ENCODE results near the gene TMEM207. TPM values are rescaled to one million over a fixed set of nuclear protein-coding genes. Genes with fewer than 3 reads are reported as not detected.

Gene TMEM207
- total RNA-seq, 1 experiment from 2014 or later = not detected

GRCh38 chr3:190401963-190402362, 47.7 kb downstream of the TMEM207 start:
- CTCF ChIA-PET = interaction anchor here (1.4 kb wide), 1 partner anchor 18 kb away, joined by 5 read pairs; no protein-coding TSS in a partner anchor

More at GRCh38 chr3:190401963-190402362, 47.7 kb downstream of the TMEM207 start:
- H3K4me1 ChIP-seq (ENCODE audit: control insufficient read depth in 1 of 2, insufficient read depth in 2 of 2, low read length in 2 of 2) = no peaks in the 10 kb centered on the region
- no peak for TF ChIP-seq CBX3 (IDR thresholded peaks at IDR 0.05; ENCODE audit: low read depth)
- TF ChIP-seq ZBTB33 (IDR thresholded peaks at IDR 0.05; ENCODE audit: extremely low read depth, insufficient replicate concordance, low read length) = no peak
- TF ChIP-seq TCF7L2 (IDR thresholded peaks at IDR 0.05; ENCODE audit: borderline replicate concordance, extremely low read depth, insufficient read depth, insufficient read length) = no peak
- no peak for TF ChIP-seq ZNF274 (IDR thresholded peaks at IDR 0.05; ENCODE audit: low read depth, low read length)
- no peak for TF ChIP-seq FOSL1 (IDR thresholded peaks at IDR 0.05; ENCODE audit: low read depth)
- TF ChIP-seq EGR1 (IDR thresholded peaks at IDR 0.05; ENCODE audit: low read depth) = no peak
- no peak for TF ChIP-seq YY1 (IDR thresholded peaks at IDR 0.05; ENCODE audit: extremely low read depth, insufficient replicate concordance, low read depth, low read length)
- no peak for TF ChIP-seq EZH2phosphoT487 (IDR thresholded peaks at IDR 0.05; ENCODE audit: borderline replicate concordance)
- no peak for TF ChIP-seq ZFX (IDR thresholded peaks at IDR 0.05)
- no peak for TF ChIP-seq SRF (IDR thresholded peaks at IDR 0.05; ENCODE audit: low read depth)
- no peak for TF ChIP-seq SIN3A (IDR thresholded peaks at IDR 0.05; ENCODE audit: low read depth)
- TF ChIP-seq REST (IDR thresholded peaks at IDR 0.05; ENCODE audit: low read depth) = no peak
- TF ChIP-seq CTCF (IDR thresholded peaks at IDR 0.05 in 2 of 3, conservative IDR thresholded peaks at IDR 0.05 in 1 of 3; ENCODE audit: borderline replicate concordance in 1 of 3, insufficient read depth in 1 of 3, low read depth in 2 of 3, low read length in 2 of 3) = no peak
- no peak for TF ChIP-seq ATF3 (IDR thresholded peaks at IDR 0.05)
- no peak overlapping the region for H3K4me3 ChIP-seq (replicated peaks in 1 of 2; ENCODE audit: low read depth in 1 of 2, low read length in 2 of 2)
- no peaks in the 10 kb centered on the region for H3K79me2 ChIP-seq (ENCODE audit: insufficient read depth, low read length)
- H3K27me3 ChIP-seq (ENCODE audit: insufficient read depth, low read length) = no peaks in the 10 kb centered on the region
- no peak overlapping the region for H2AFZ ChIP-seq (ENCODE audit: low read depth, low read length, poor library complexity, severe bottlenecking)
- ChIA-PET RAD21 (ENCODE audit: low non-redundant PET in 1 of 2, low total read pairs in 2 of 2, uncharacterized antibody in 2 of 2, unreplicated experiment in 2 of 2) (no interaction called here), POLR2A (interaction anchor here (1.3 kb wide), 1 partner anchor 18 kb away, joined by 3 read pairs; no protein-coding TSS in a partner anchor)
- intact Hi-C loops (cut with micrococcal nuclease) = no loop called here
- no peaks in the 10 kb centered on the region for H3K9me2 ChIP-seq (ENCODE audit: insufficient read depth)
- no TSS peak for BruUV-seq (replicated peaks)
- H3K27ac ChIP-seq (ENCODE audit: low read depth, low read length) = no peak overlapping the region
- no peak for ATAC-seq
- no peaks in the 10 kb centered on the region for H3K36me3 ChIP-seq (ENCODE audit: control insufficient read depth in 1 of 2, insufficient read depth in 2 of 2, low read length in 2 of 2)
- no peaks in the 10 kb centered on the region for H3K9me3 ChIP-seq (ENCODE audit: control insufficient read depth in 1 of 2, insufficient read depth in 1 of 2, low read depth in 1 of 2, low read length in 2 of 2)
- no peak for DNase-seq (ENCODE audit: low read depth, low spot score)
- H4K20me1 ChIP-seq (ENCODE audit: insufficient read depth) = no peaks in the 10 kb centered on the region
- H3K9ac ChIP-seq (ENCODE audit: low read length) = no peak overlapping the region
- H3K4me2 ChIP-seq (ENCODE audit: low read length) = no peak overlapping the region

All from HCT116 (cell line).